Stimulated activated naive CD4-positive, alpha-beta T cell (primary cell): ENCODE data around the gene GPR158.
A peak's percentile ranks its signal among the peaks of the same experiment; 100 is the strongest.

ENCODE experiments used
- DNase-seq, 6 experiments: peaks; one replicate each; lab custom pipeline; 2025; lab: John Stamatoyannopoulos, UW

GPR158 gene

GRCh38 chr10:25206693-25207414, 32.1 kb downstream of the GPR158 start:
- DNase-seq: no peak

- no peak for DNase-seq
These were observed 34.8 kb downstream of the GPR158 start for GRCh38 chr10:25209618-25210017.

GRCh38 chr10:25210265-25210664, 35.5 kb downstream of the GPR158 start:
- no peak for DNase-seq

GRCh38 chr10:25220156-25220555, 45.4 kb downstream of the GPR158 start:
- DNase-seq: no peak

- DNase-seq: no peak
These were observed 47.4 kb downstream of the GPR158 start for GRCh38 chr10:25222085-25222660.

- peak in 1 of 6 experiments; percentile 3 for DNase-seq
These were observed 52.2 kb downstream of the GPR158 start for GRCh38 chr10:25226775-25227682.

- DNase-seq: no peak
These were observed 57.0 kb downstream of the GPR158 start for GRCh38 chr10:25231751-25232150.

- DNase-seq: no peak
These were observed 57.4 kb downstream of the GPR158 start for GRCh38 chr10:25232204-25232603.

- no peak for DNase-seq
These were observed 70.4 kb downstream of the GPR158 start for GRCh38 chr10:25245165-25245564.

- no peak for DNase-seq
These were observed 82.8 kb downstream of the GPR158 start for GRCh38 chr10:25257646-25258045.

GRCh38 chr10:25261110-25261509, 86.3 kb downstream of the GPR158 start:
- DNase-seq: no peak

- no peak for DNase-seq
These were observed 86.8 kb downstream of the GPR158 start for GRCh38 chr10:25261558-25261957.

GRCh38 chr10:25263931-25264330, 89.1 kb downstream of the GPR158 start:
- DNase-seq: no peak

- DNase-seq: no peak
These were observed 103.4 kb downstream of the GPR158 start for GRCh38 chr10:25278180-25278579.

GRCh38 chr10:25280076-25280475, 105.3 kb downstream of the GPR158 start:
- DNase-seq: no peak

- DNase-seq: no peak
These were observed 105.8 kb downstream of the GPR158 start for GRCh38 chr10:25280573-25280972.

GRCh38 chr10:25285809-25286208, 111.0 kb downstream of the GPR158 start:
- DNase-seq: no peak

- no peak for DNase-seq
These were observed 113.4 kb downstream of the GPR158 start for GRCh38 chr10:25288181-25288580.

GRCh38 chr10:25294032-25294926, 119.5 kb downstream of the GPR158 start:
- DNase-seq: no peak

GRCh38 chr10:25296324-25296723, 121.5 kb downstream of the GPR158 start:
- DNase-seq: no peak

- DNase-seq: no peak
These were observed 122.7 kb downstream of the GPR158 start for GRCh38 chr10:25297466-25297865.

GRCh38 chr10:25300073-25300472, 125.3 kb downstream of the GPR158 start:
- no peak for DNase-seq
